VCaP (cell line): ENCODE data around the gene OR56A3.
"Not testable (repeated sequence)": the region's sequence is repeated elsewhere in the genome, so short reads cannot be mapped to it uniquely, and the experiment has no call there.

Experiments
- H3K27ac ChIP-seq: fragments of 450-650 bp; 2 replicates; pipeline ENCODE4 v1.5.1; 2017
- TF ChIP-seq, protein P1 (sequence below): fragments of 450-650 bp; conservative IDR thresholded peaks from 2 replicates; pipeline ENCODE4 v1.5.1; 2017; ENCODE audit warnings: mild to moderate bottlenecking, moderate library complexity

OR56A3 gene

GRCh38 chr11:5937868-5938602 is 4.0 kb upstream of the OR56A3 start:
- TF ChIP-seq, protein P1, sequence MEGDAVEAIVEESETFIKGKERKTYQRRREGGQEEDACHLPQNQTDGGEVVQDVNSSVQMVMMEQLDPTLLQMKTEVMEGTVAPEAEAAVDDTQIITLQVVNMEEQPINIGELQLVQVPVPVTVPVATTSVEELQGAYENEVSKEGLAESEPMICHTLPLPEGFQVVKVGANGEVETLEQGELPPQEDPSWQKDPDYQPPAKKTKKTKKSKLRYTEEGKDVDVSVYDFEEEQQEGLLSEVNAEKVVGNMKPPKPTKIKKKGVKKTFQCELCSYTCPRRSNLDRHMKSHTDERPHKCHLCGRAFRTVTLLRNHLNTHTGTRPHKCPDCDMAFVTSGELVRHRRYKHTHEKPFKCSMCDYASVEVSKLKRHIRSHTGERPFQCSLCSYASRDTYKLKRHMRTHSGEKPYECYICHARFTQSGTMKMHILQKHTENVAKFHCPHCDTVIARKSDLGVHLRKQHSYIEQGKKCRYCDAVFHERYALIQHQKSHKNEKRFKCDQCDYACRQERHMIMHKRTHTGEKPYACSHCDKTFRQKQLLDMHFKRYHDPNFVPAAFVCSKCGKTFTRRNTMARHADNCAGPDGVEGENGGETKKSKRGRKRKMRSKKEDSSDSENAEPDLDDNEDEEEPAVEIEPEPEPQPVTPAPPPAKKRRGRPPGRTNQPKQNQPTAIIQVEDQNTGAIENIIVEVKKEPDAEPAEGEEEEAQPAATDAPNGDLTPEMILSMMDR: no peak
- H3K27ac ChIP-seq: no peak overlapping the region

- H3K27ac ChIP-seq: no peak overlapping the region
- TF ChIP-seq, protein P1: no peak
Observed at GRCh38 chr11:5938603-5938965, 3.5 kb upstream of the OR56A3 start.

- H3K27ac ChIP-seq: no peak overlapping the region
- TF ChIP-seq, protein P1: no peak
Observed at GRCh38 chr11:5940748-5941147, 1.3 kb upstream of the OR56A3 start.

- H3K27ac ChIP-seq: no peak overlapping the region
- TF ChIP-seq, protein P1: no peak
Observed at GRCh38 chr11:5955586-5955985, 13.5 kb downstream of the OR56A3 start.

- not testable (repeated sequence) for H3K27ac ChIP-seq
Observed at GRCh38 chr11:5960704-5961320, 18.8 kb downstream of the OR56A3 start.

DNA sequence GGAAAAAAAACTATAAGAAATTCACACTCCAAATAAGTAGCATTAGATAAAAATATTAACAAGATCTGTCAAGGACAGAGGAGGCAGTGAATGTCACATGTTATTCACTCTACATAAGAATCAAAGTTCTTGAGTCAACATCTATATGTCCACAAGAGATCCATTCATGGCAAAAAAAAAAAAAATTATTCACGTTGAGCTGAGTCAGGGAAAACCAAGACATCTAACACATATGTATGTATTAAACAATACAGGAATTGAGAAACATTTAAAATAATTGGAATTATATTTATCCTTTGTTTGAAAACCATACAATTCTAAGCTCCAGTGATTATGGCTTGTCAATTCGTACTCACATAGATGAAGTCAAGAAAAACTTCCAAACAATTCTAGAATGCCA is 24.9 kb downstream of the OR56A3 start:
- no peak overlapping the region for H3K27ac ChIP-seq
- TF ChIP-seq, protein P1: no peak

- TF ChIP-seq, protein P1: no peak
- H3K27ac ChIP-seq: no peak overlapping the region
Observed at GRCh38 chr11:5967708-5968107, 25.7 kb downstream of the OR56A3 start.

GRCh38 chr11:5968394-5968793 is 26.3 kb downstream of the OR56A3 start, which contains the start of gene OR56A5:
Gene OR56A5, minus strand, starts transcription at chr11:5968494. Its CDS starts 0 bp downstream, at chr11:5968494.
- TF ChIP-seq, protein P1: no peak
- H3K27ac ChIP-seq: no peak within 1 kb of the TSS
